Activated CD4-positive, alpha-beta memory T cell treated with anti-CD3 and anti-CD28 coated beads for 36 hours (primary cell): ENCODE data around the gene SPINK6. TPM values are rescaled to one million over a fixed set of nuclear protein-coding genes. Genes with fewer than 3 reads are reported as not detected.

Source experiments
- CTCF ChIA-PET: fragments of 350-600 bp; sonication (Branson Sonifier 250); formaldehyde crosslinking; loops from one replicate; lab custom pipeline; 2021; ENCODE audit warnings: antibody characterized with exemption, inconsistent platforms; lab: Charles Lee
- POLR2A ChIA-PET: fragments of 350-600 bp; sonication (Branson Sonifier 250); formaldehyde crosslinking; loops from one replicate; lab custom pipeline; 2021; ENCODE audit warnings: antibody characterized with exemption; lab: Charles Lee
- DNase-seq: peaks from one replicate; pipeline ENCODE4 v3.0.0-alpha.2; 2020
- H3K27ac Mint-ChIP-seq: one replicate; pipeline ENCODE4 v1.8.0; 2021; ENCODE audit warnings: mixed read lengths
- H3K27me3 Mint-ChIP-seq: one replicate; pipeline ENCODE4 v1.8.0; 2021; ENCODE audit warnings: mixed read lengths
- H3K36me3 Mint-ChIP-seq: one replicate; pipeline ENCODE4 v1.8.0; 2021; ENCODE audit warnings: mixed read lengths
- H3K4me1 Mint-ChIP-seq: one replicate; pipeline ENCODE4 v1.8.0; 2021; ENCODE audit warnings: low read depth, mixed read lengths
- H3K4me3 Mint-ChIP-seq: one replicate; pipeline ENCODE4 v1.8.0; 2021; ENCODE audit warnings: mild to moderate bottlenecking, mixed read lengths
- H3K9me3 Mint-ChIP-seq: one replicate; pipeline ENCODE4 v1.8.0; 2021; ENCODE audit warnings: mixed read lengths
- intact Hi-C: fragments of 100-400 bp; cut with micrococcal nuclease; formaldehyde crosslinking; loops from one replicate; pipeline ENCODE4 v1.15.1; 2023
- total RNA-seq, 2 experiments: library from RNA; stranded (reverse); gene quantifications; one replicate each; pipeline ENCODE4 v1.2.3, GENCODE V29; 2021

Gene SPINK6
- total RNA-seq, 2 experiments from 2014 or later = not detected

DNA sequence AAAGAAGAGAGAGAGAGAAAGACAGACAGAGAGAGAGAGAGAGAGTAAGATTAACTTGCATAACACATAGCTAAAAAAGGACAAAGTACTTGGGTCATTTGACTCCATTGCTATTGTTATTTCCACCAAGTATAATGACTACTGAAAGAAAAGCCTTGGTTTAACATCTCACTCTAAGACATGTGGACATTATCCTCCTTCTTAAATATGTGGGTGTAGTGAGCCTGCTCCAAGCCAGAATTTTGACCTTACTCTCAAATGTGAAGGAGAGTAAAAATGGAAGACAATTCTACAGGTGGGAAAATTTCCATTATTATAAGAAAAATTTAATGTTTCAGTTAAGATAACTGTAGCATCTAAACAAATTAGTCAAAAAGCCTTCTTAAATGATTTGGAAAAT lies 27.0 kb downstream of the SPINK6 start:
- H3K4me3 Mint-ChIP-seq = no peak overlapping the region
- POLR2A ChIA-PET = no interaction called here

DNA sequence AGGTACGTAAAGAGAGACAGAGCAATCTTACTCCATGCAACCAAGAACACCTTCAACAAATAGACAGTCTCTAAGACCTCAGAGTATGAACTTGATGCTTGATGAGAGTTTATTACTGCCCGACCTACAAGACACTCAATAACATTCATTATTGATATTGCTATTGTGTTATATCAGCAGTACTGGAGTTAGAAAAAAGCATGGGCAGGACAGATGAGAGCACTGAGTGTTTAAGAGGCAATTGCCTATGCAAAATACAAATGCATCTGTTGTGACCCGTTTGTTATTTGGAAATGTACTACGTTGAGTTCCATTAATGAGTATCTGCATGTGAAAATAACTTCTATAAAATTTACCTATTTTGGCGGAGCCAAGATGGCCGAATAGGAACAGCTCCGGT lies 27.4 kb downstream of the SPINK6 start:
- DNase-seq = no peak
- H3K27me3 Mint-ChIP-seq = peaks cover 6% of the 10 kb centered on the region
- intact Hi-C loops = no loop called here
- no peak overlapping the region for H3K4me3 Mint-ChIP-seq
- no peaks in the 10 kb centered on the region for H3K9me3 Mint-ChIP-seq
- H3K36me3 Mint-ChIP-seq = no peaks in the 10 kb centered on the region
- ChIA-PET CTCF (no interaction called here), POLR2A (no interaction called here)
- no peaks in the 10 kb centered on the region for H3K4me1 Mint-ChIP-seq
- no peak overlapping the region for H3K27ac Mint-ChIP-seq

More for the DNA sequence above, 27.0 kb downstream of the SPINK6 start:
- Mint-ChIP-seq H3K36me3 (no peaks in the 10 kb centered on the region), H3K27ac (no peak overlapping the region), H3K4me1 (no peaks in the 10 kb centered on the region), H3K27me3 (peaks cover 6% of the 10 kb centered on the region), H3K9me3 (no peaks in the 10 kb centered on the region)
- intact Hi-C loops = no loop called here
- no peak for DNase-seq
- CTCF ChIA-PET = no interaction called here

DNA sequence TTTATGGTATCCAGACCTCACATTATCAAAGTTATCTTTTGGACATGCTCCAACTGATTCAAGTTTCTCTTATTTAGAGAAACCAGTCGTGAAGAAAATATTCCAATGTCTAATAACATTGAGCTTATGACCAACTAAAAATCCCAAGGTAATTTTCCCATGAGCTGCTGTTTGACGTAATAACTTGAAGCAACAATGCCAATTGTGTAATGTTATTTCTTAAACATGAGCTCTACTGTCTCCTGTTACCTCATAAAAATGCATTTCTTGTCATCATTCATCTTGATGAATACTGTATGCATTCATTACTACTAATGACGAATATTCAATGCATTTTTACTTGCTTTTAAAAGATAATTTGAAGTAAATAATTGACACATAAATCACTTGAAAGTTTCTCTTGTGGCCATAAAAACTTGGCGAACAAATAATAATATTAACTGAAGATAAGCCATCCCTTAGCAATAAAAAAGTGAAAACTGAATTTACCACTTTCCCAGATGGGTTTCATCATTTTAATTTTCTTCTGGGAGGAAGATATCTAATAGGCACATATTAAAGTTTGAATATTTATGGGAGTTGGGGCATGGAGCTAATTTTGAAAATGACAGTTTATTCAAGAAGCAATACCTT lies 35.1 kb downstream of the SPINK6 start:
- ChIA-PET POLR2A (no interaction called here), CTCF (interaction anchor here (0.6 kb wide), 2 partner anchors 162 to 195 kb away, joined by 3 read pairs; no protein-coding TSS in a partner anchor)
- Mint-ChIP-seq H3K4me3 (no peak overlapping the region), H3K4me1 (no peaks in the 10 kb centered on the region), H3K36me3 (no peaks in the 10 kb centered on the region), H3K9me3 (no peaks in the 10 kb centered on the region), H3K27ac (no peak overlapping the region), H3K27me3 (peaks cover 3% of the 10 kb centered on the region)
- intact Hi-C loops = no loop called here
- DNase-seq = no peak

DNA sequence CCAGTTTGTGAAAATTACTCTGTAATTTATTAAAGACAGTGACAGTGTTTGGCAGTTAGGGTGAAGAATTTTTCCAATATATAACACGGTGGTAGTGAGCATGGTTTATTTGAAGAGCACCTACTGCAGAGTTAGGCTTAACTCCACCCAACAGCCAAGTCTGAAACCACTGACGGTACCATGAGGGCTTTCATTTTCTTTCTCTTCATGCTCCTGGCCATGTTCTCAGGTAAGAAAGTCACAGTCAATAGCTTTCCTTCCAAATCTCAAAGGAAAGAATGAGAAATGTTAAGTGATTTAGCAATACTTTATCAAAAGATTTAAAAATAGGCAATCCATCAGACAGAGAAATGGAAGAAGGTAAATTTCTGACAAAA lies 35.6 kb downstream of the SPINK6 start, which contains the start of gene MARCOL:
TSS of gene MARCOL (plus strand) at position 108 of the 377 bp plus-strand sequence. CDS start at position 181, 73 bp downstream.
- POLR2A ChIA-PET = no interaction called here

DNA sequence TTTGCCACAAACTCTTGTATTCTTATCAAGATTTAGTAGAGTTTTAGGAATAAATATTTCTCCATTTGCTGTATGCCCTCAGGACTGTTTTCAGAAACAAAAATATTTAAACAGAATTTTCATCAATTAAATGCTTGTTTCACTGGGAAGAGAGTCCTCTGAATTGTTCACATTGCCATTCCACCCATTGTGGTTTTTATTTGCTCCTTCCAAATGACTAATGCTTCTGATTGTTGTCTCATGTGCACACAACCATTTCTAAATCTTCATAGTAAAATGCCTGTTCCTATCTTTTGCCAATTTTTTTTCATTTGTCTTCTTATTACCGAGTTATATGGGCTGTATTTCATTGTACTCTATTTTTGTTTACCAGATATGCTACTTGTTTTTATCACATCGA lies 46.1 kb downstream of the SPINK6 start:
- H3K27ac Mint-ChIP-seq = no peak overlapping the region
- intact Hi-C loops = no loop called here
- no peaks in the 10 kb centered on the region for H3K36me3 Mint-ChIP-seq
- H3K9me3 Mint-ChIP-seq = peaks cover 8% of the 10 kb centered on the region
- no peak overlapping the region for H3K4me3 Mint-ChIP-seq
- DNase-seq = no peak
- H3K27me3 Mint-ChIP-seq = no peaks in the 10 kb centered on the region
- H3K4me1 Mint-ChIP-seq = no peaks in the 10 kb centered on the region
- CTCF ChIA-PET = no interaction called here
- POLR2A ChIA-PET = no interaction called here

More for the DNA sequence above, 35.6 kb downstream of the SPINK6 start, which contains the start of gene MARCOL:
- Mint-ChIP-seq H3K4me1 (no peaks in the 10 kb centered on the region), H3K9me3 (no peaks in the 10 kb centered on the region), H3K27ac (no peak within 1 kb of the TSS), H3K36me3 (no peaks in the 10 kb centered on the region), H3K4me3 (no peak within 1 kb of the TSS), H3K27me3 (peaks cover 3% of the 10 kb centered on the region)
- intact Hi-C loops = no loop called here
- no peak for DNase-seq
- CTCF ChIA-PET = no interaction called here

DNA sequence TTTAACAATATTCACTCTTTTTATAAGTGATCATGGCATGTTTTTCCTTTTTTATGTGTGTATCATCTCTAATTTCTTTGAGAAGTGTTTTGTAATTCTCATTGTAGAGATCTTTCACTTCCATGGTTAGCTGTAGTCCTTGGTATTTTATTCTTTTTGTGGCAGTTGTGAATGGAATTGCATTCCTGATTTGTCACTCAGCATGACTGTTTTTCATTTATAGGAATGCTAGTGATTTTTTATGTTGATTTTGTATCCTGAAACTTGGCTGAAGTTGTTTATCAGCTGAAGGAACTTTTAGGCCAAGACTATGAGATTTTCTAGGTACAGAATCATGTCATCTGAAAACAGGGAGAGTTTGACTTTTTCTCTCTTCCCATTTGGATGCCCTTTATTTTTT lies 52.6 kb downstream of the SPINK6 start:
- H3K4me3 Mint-ChIP-seq = no peak overlapping the region
- ChIA-PET POLR2A (no interaction called here), CTCF (no interaction called here)
- H3K9me3 Mint-ChIP-seq = peaks cover 35% of the 10 kb centered on the region
- H3K27me3 Mint-ChIP-seq = no peaks in the 10 kb centered on the region
- no peaks in the 10 kb centered on the region for H3K36me3 Mint-ChIP-seq
- intact Hi-C loops = no loop called here
- H3K27ac Mint-ChIP-seq = no peak overlapping the region
- no peak for DNase-seq
- H3K4me1 Mint-ChIP-seq = no peaks in the 10 kb centered on the region

DNA sequence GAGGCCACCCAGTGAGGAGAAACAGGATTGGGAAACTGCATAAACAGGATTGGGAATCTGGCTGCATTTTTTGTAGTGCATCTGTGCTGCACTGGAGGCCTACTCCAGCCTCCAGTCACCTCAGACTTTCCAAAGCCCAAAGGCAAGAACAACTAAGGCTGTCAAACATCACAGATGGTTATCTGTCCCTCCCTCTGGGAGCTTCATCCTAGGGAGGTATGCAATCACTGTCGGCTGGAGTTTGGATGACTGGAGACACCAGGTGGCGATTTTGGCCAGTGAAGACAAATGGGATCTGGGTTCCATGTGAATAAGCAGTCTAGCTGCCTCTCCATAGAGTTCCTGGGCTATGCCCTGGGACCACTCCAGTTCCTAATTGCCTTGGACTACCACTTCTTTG lies 56.4 kb downstream of the SPINK6 start:
- Mint-ChIP-seq H3K36me3 (no peaks in the 10 kb centered on the region), H3K4me1 (no peaks in the 10 kb centered on the region), H3K9me3 (peaks cover 29% of the 10 kb centered on the region), H3K4me3 (no peak overlapping the region), H3K27ac (no peak overlapping the region), H3K27me3 (peaks cover 1% of the 10 kb centered on the region)
- no peak for DNase-seq
- intact Hi-C loops = no loop called here
- CTCF ChIA-PET = no interaction called here
- POLR2A ChIA-PET = no interaction called here

DNA sequence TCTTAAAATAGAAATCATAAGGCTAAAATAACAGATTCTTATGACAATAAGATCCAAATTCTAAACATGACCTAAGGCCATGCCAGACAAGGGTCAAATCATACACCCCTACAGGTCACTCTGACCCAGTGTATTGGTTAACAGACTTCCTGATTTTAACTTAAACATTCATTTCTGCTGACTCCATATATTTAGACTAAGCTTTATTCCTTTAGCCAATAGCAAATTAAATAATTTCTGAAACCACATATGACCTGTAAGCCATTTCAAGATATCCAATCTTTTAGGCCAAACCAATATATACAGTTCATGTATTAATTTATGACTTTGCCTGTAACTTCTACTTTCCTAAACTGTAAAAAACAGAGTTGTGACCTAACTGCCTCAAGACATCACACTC lies 58.4 kb downstream of the SPINK6 start:
- POLR2A ChIA-PET = no interaction called here
- no peak for DNase-seq
- Mint-ChIP-seq H3K4me3 (no peak overlapping the region), H3K36me3 (no peaks in the 10 kb centered on the region), H3K4me1 (no peaks in the 10 kb centered on the region), H3K27ac (no peak overlapping the region), H3K9me3 (peaks cover 31% of the 10 kb centered on the region), H3K27me3 (peaks cover 1% of the 10 kb centered on the region)
- CTCF ChIA-PET = no interaction called here
- intact Hi-C loops = no loop called here

Other genes starting within 250 kb of the SPINK6 start
- gene SPINK5, start 139.1 kb upstream of the SPINK6 start, total RNA-seq = not detected
- not detected for gene SPINK14, start 34.5 kb upstream of the SPINK6 start, total RNA-seq
- gene MARCOL, start 35.5 kb downstream of the SPINK6 start, total RNA-seq = not detected
- not detected for gene SPINK13, start 65.8 kb downstream of the SPINK6 start, total RNA-seq
- gene SPINK7, start 109.4 kb downstream of the SPINK6 start, total RNA-seq = not detected
- not detected for gene SPINK9, start 132.5 kb downstream of the SPINK6 start, total RNA-seq
- gene FBXO38, start 180.9 kb downstream of the SPINK6 start, total RNA-seq = 10 to 100 TPM; 43.1 to 45.0 TPM